OCI-LY7 (cell line): Measurements from ENCODE around the gene ZBTB7A. TPM values are rescaled to one million over a fixed set of nuclear protein-coding genes. Genes with fewer than 3 reads are reported as not detected.

Experiments used
- BruUV-seq: library from RNA; stranded (reverse); fragments of 400-500 nt; replicated peaks from 2 replicates; lab custom pipeline; 2021; lab: Mats Ljungman, UMichigan
- CTCF ChIA-PET: fragments of 300-600 bp; sonication (Branson Sonifier 250); formaldehyde crosslinking; loops from one replicate; lab custom pipeline; 2022; ENCODE audit warnings: antibody characterized with exemption; ENCODE audit not compliant: unreplicated experiment; lab: Charles Lee
- POLR2A ChIA-PET: fragments of 300-600 bp; sonication (Branson Sonifier 250); formaldehyde crosslinking; loops from one replicate; lab custom pipeline; 2022; ENCODE audit warnings: antibody characterized with exemption; lab: Charles Lee
- DNase-seq: peaks from one replicate; pipeline ENCODE4 v3.0.0-alpha.2; 2015; ENCODE audit warnings: low spot score
- H2AFZ ChIP-seq: fragments of 200-600 bp; sonication (generic), shearing (Covaris generic); 2 replicates; pipeline ENCODE4 v1.6.1; 2014; ENCODE audit warnings: mild to moderate bottlenecking, antibody characterized with exemption, low read length, moderate library complexity
- H3K27ac ChIP-seq: fragments of 200-600 bp; sonication (generic); 2 replicates; pipeline ENCODE4 v1.5.1; 2014; ENCODE audit warnings: mixed run types, low read depth, mild to moderate bottlenecking, moderate library complexity, low read length, inconsistent platforms; ENCODE audit not compliant: poor library complexity, severe bottlenecking
- H3K36me3 ChIP-seq: fragments of 200-600 bp; sonication (generic); 2 replicates; pipeline ENCODE4 v1.6.1; 2014; ENCODE audit warnings: mild to moderate bottlenecking, antibody characterized with exemption, low read length, moderate library complexity, mixed read lengths; ENCODE audit not compliant: insufficient read depth
- H3K4me1 ChIP-seq: fragments of 200-600 bp; sonication (generic); 2 replicates; pipeline ENCODE4 v1.5.1; 2014; ENCODE audit warnings: mild to moderate bottlenecking, low read length; ENCODE audit not compliant: insufficient read depth, poor library complexity, severe bottlenecking
- H3K4me2 ChIP-seq: fragments of 200-600 bp; sonication (generic); 2 replicates; pipeline ENCODE4 v1.6.1; 2014; ENCODE audit warnings: mild to moderate bottlenecking, low read length
- H3K4me3 ChIP-seq: fragments of 200-600 bp; sonication (generic); 2 replicates; pipeline ENCODE4 v1.5.1; 2014; ENCODE audit warnings: mild to moderate bottlenecking, low read depth, low read length; ENCODE audit not compliant: poor library complexity, severe bottlenecking
- H3K79me2 ChIP-seq: fragments of 200-600 bp; sonication (generic); 2 replicates; pipeline ENCODE4 v1.6.1; 2016; ENCODE audit warnings: low read depth, mild to moderate bottlenecking, low read length, moderate library complexity, mixed read lengths; ENCODE audit not compliant: insufficient read depth
- H3K9me2 ChIP-seq: fragments of 200-600 bp; sonication (generic); 2 replicates; pipeline ENCODE4 v1.6.1; 2016; ENCODE audit warnings: mild to moderate bottlenecking, low read length, mixed read lengths; ENCODE audit not compliant: insufficient read depth
- H3K9me3 ChIP-seq: fragments of 200-600 bp; sonication (generic); 2 replicates; pipeline ENCODE4 v1.6.1; 2014; ENCODE audit warnings: mild to moderate bottlenecking, mixed run types, low read length, mixed read lengths
- H4K20me1 ChIP-seq: fragments of 200-600 bp; sonication (generic); 2 replicates; pipeline ENCODE4 v1.6.1; 2014; ENCODE audit warnings: mild to moderate bottlenecking, antibody characterized with exemption, low read length, moderate library complexity, mixed read lengths; ENCODE audit not compliant: insufficient read depth
- EZH2phosphoT487 ChIP-seq: fragments of 200-600 bp; sonication (generic); IDR thresholded peaks from 2 replicates; pipeline ENCODE4 v1.6.1; 2018; ENCODE audit warnings: low read depth, borderline replicate concordance, mild to moderate bottlenecking, mixed run types, antibody characterized with exemption, low read length, moderate library complexity, mixed read lengths
- intact Hi-C: fragments of 100-400 bp; cut with micrococcal nuclease; formaldehyde crosslinking; loops from one replicate; pipeline ENCODE4 v1.10.0; 2022; ENCODE audit not compliant: unreplicated experiment
- total RNA-seq, 2 experiments: library from RNA; depleted of rRNA in 1 of 2; stranded (reverse); fragments of >200 nt in 1 of 2; shearing (Covaris generic) in 1 of 2; gene quantifications; 2 replicates each; pipeline ENCODE4 v1.2.3, GENCODE V29; 2014 to 2022
- TF ChIP-seq, protein P1 (sequence below): fragments of 200-600 bp; sonication (generic); conservative IDR thresholded peaks from 2 replicates; pipeline ENCODE4 v1.5.1; 2014; ENCODE audit warnings: mild to moderate bottlenecking, antibody characterized with exemption, low read length, moderate library complexity, mixed read lengths

The ZBTB7A gene
- total RNA-seq, 2 experiments from 2014 or later: 17.2 to 29.3 TPM

DNA sequence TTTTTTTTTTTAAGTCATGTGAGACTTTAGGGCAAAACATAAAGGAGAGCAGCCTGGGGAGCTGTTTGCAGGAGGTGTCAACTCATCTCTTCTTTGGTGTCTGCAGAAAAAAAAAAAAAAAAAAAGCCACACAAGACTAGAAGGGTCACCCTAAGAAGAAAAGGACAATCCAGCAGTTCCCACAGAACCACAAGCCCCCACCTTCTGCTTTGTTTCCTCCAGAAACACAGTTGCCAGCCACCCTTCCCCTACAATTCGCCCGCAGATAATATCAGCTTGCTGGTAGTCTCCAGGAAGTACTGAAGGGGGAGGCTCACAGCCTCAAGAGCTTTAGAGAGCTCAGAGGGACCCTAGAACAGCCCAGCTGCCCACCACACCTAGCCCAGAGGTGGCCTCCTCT, 22.3 kb upstream of the ZBTB7A start:
- POLR2A ChIA-PET: interaction anchor here (0.7 kb wide), 1 partner anchor 95 kb away, joined by 4 read pairs; no protein-coding TSS in a partner anchor
- Histone ChIP-seq H4K20me1 (no peaks in the 10 kb centered on the region), H3K9me2 (no peaks in the 10 kb centered on the region), H3K9me3 (no peaks in the 10 kb centered on the region), H3K27ac (no peak overlapping the region), H2AFZ (no peak overlapping the region), H3K4me2 (no peak overlapping the region), H3K4me1 (peaks cover 7% of the 10 kb centered on the region), H3K4me3 (no peak overlapping the region), H3K79me2 (no peaks in the 10 kb centered on the region), H3K36me3 (peaks cover 14% of the 10 kb centered on the region; the same call in 1 of the 2 replicates)
- intact Hi-C loops: no loop called here
- no peak for TF ChIP-seq EZH2phosphoT487
- TF ChIP-seq, protein P1, sequence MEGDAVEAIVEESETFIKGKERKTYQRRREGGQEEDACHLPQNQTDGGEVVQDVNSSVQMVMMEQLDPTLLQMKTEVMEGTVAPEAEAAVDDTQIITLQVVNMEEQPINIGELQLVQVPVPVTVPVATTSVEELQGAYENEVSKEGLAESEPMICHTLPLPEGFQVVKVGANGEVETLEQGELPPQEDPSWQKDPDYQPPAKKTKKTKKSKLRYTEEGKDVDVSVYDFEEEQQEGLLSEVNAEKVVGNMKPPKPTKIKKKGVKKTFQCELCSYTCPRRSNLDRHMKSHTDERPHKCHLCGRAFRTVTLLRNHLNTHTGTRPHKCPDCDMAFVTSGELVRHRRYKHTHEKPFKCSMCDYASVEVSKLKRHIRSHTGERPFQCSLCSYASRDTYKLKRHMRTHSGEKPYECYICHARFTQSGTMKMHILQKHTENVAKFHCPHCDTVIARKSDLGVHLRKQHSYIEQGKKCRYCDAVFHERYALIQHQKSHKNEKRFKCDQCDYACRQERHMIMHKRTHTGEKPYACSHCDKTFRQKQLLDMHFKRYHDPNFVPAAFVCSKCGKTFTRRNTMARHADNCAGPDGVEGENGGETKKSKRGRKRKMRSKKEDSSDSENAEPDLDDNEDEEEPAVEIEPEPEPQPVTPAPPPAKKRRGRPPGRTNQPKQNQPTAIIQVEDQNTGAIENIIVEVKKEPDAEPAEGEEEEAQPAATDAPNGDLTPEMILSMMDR: no peak
- BruUV-seq: no TSS peak
- DNase-seq: no peak
- CTCF ChIA-PET: no interaction called here

DNA sequence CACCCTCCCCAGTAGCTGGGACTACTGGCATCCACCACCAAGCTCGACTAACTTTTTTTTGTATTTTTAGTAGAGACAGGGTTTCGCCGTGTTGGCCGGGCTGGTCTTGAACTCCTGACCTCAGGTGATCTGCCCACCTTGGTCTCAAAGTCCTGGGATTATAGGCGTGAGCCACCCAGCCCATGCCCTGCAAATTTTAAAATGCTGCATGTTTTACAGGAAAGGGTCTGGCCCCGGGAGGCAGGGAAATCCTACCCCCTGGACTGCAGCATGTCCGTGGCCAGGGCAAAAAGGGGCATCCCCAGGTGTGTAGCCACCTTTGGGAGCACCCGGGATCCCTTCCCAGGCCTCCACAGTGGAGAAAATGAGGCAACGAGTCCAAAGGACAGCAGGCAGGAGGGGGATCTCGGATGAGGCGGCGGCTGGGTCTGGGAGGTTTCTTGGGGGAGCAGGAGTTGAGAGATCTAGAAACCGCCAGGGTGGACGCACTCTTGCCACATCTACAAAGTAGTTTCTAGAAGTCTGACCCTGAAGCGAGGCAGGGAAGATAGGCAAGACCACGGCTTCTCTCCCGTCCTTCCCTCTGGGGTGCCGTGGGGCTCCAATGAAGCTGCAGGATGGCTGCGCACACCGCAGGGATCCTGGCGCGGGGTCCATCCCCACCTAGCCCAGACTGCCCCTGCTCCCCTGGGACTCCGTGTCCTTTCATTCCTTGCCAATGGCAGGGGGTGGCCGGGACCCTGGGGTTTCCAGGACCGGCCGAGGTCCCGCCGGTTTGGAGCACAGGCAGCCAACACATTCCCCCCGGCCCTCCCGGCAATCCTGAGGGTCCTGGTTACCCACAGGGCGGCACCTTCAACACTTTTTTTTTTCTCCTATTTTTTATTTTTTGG, 21.3 kb upstream of the ZBTB7A start:
- Histone ChIP-seq H3K4me3 (no peak overlapping the region), H3K27ac (no peak overlapping the region), H3K79me2 (no peaks in the 10 kb centered on the region), H3K9me3 (no peaks in the 10 kb centered on the region), H3K36me3 (peaks cover 9% of the 10 kb centered on the region; the same call in 1 of the 2 replicates), H3K9me2 (no peaks in the 10 kb centered on the region), H2AFZ (no peak overlapping the region), H4K20me1 (no peaks in the 10 kb centered on the region), H3K4me1 (peaks cover 9% of the 10 kb centered on the region), H3K4me2 (no peak overlapping the region)
- CTCF ChIA-PET: no interaction called here
- TF ChIP-seq EZH2phosphoT487: no peak
- TF ChIP-seq, protein P1: no peak
- POLR2A ChIA-PET: no interaction called here
- BruUV-seq: no TSS peak
- intact Hi-C loops: no loop called here
- no peak for DNase-seq

DNA sequence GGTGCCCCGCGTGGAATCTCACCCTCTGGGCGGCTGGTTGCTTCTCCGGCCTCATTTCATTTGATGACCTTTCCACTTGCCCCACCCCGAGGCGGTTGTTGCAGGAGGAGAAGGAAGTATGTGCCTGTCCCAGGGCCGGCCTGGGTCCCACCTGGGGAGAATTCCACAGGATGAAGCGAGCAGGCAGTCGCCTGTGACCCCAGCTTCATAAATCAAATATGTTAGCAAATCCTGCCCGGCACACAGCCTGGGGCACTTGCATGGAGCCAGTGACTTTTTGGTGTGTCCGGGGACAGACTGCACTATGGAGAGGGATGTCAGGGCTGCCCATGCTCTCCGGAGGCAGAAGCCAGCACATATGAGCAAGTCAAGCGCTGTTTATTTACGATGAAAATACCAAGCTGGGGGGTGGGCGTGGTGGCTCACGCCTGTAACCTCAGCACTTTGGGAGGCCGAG, 19.7 kb upstream of the ZBTB7A start:
- Histone ChIP-seq H3K9me2 (no peaks in the 10 kb centered on the region), H3K4me3 (no peak overlapping the region), H3K27ac (no peak overlapping the region), H3K4me2 (no peak overlapping the region), H3K9me3 (no peaks in the 10 kb centered on the region), H3K36me3 (peaks cover 9% of the 10 kb centered on the region; the same call in 1 of the 2 replicates), H2AFZ (no peak overlapping the region), H3K4me1 (peaks cover 9% of the 10 kb centered on the region), H3K79me2 (no peaks in the 10 kb centered on the region), H4K20me1 (no peaks in the 10 kb centered on the region)
- DNase-seq: no peak
- BruUV-seq: no TSS peak
- POLR2A ChIA-PET: interaction anchor here (0.6 kb wide), 1 partner anchor 42 kb away, joined by 3 read pairs; no protein-coding TSS in a partner anchor
- CTCF ChIA-PET: no interaction called here
- intact Hi-C loops: no loop called here
- TF ChIP-seq EZH2phosphoT487: no peak
- TF ChIP-seq, protein P1: no peak
